ENCODE results near the gene FAM180A. TPM values are rescaled to one million over a fixed set of nuclear protein-coding genes. Genes with fewer than 3 reads are reported as not detected.

The FAM180A gene
- polyA plus RNA-seq, 4 donors: 0.17 TPM; not detected in 3

- no peak for DNase-seq (ENCODE audit: low read depth in 4 of 4, low spot score in 3 of 4)
These were observed 63.1 kb downstream of the FAM180A start for GRCh38 chr7:135685306-135686084.

DNA sequence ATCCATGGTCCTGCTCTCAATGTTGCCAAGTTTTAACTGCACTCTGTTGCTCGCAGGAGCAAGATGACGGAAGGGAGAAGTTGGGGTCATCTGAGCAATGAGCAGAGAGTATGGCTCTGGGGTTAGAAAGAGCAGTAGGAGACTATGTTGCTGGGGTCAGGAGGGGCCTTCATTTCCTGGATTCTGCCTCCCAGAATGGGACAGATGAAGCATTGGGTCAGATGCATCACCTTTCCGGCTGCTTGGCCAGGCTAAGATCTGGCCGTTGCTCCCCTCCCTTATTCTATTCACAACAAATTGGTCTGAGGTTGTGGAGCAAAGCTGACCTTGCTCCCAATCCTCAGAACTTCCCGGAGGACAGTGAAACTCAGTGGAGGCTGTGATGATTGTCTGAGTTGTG, 63.9 kb downstream of the FAM180A start:
- no peak for DNase-seq (ENCODE audit: low read depth in 4 of 4, low spot score in 3 of 4)

GRCh38 chr7:135684136-135684535, 64.5 kb downstream of the FAM180A start:
- no peak for DNase-seq (ENCODE audit: low read depth in 4 of 4, low spot score in 3 of 4)

GRCh38 chr7:135683609-135684008, 65.0 kb downstream of the FAM180A start:
- no peak for DNase-seq (ENCODE audit: low read depth in 4 of 4, low spot score in 3 of 4)

DNA sequence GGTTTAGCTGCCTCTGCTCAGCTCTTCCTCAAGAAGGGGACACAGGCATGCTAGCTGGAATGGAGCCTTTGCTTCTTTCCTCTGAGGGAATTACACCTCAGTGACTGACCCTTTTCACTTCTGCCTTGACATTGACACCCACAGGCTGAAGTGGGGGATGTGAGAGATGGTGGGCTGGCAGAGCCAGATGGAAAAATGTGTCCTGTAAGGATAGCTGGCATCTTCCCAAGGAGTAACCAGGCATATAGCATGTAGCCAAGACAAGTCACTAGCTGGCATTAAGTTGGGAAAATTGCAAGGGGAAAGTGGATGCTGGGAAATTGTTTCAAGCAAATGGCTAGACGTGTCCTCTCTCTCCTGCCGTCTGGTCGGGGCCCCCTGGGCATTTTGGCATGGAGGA, 66.4 kb downstream of the FAM180A start:
- DNase-seq (ENCODE audit: low read depth in 4 of 4, low spot score in 3 of 4): no peak

- DNase-seq (ENCODE audit: low read depth in 4 of 4, low spot score in 3 of 4): no peak
These were observed 66.9 kb downstream of the FAM180A start for GRCh38 chr7:135681762-135682161.

Other genes starting within 250 kb of the FAM180A start
- 10 to 100 TPM; 29.2 to 40.1 (median 34.9) TPM for gene CNOT4, start 238.7 kb downstream of the FAM180A start, polyA plus RNA-seq (ENCODE audit: insufficient read length in 4 of 4)
- gene NUP205, start 190.9 kb downstream of the FAM180A start, polyA plus RNA-seq (ENCODE audit: insufficient read length in 4 of 4): 10 to 100 TPM; 48.6 to 71.4 (median 69.6) TPM
- gene STMP1, start 86.3 kb downstream of the FAM180A start, polyA plus RNA-seq (ENCODE audit: insufficient read length in 4 of 4): 10 to 100 TPM; 55.0 to 90.9 (median 82.5) TPM
- 1 to 10 TPM in 3 of 4 donors, under 1 TPM in 1; 0.85 to 3.1 (median 2.1) TPM for gene SLC13A4, start 20.6 kb downstream of the FAM180A start, polyA plus RNA-seq (ENCODE audit: insufficient read length in 4 of 4)
- gene MTPN, start 228.5 kb upstream of the FAM180A start, polyA plus RNA-seq (ENCODE audit: insufficient read length in 4 of 4): 100 to 1,000 TPM; 150 to 186 (median 158) TPM

Measured in left renal pelvis (tissue), 4 donors.